HepG2 (cell line): Measurements from ENCODE around the gene DNAAF9. TPM values are rescaled to one million over a fixed set of nuclear protein-coding genes. Genes with fewer than 3 reads are reported as not detected.

Experiments used
- ATM ChIP-seq: fragments of 450-650 bp; IDR thresholded peaks from 2 replicates; pipeline ENCODE4 v1.7.1; 2017; ENCODE audit warnings: mild to moderate bottlenecking, borderline replicate concordance
- BCL3 ChIP-seq: sonication (generic); formaldehyde crosslinking; IDR thresholded peaks from 2 replicates; pipeline ENCODE4 v1.5.1; 2020; ENCODE audit warnings: mild to moderate bottlenecking, missing genetic modification reagents, moderate library complexity
- CCDC6 ChIP-seq: sonication (generic); formaldehyde crosslinking; IDR thresholded peaks from 2 replicates; pipeline ENCODE4 v1.8.1; 2022; ENCODE audit warnings: mild to moderate bottlenecking, missing genetic modification reagents, moderate library complexity
- FUBP1 ChIP-seq: sonication (generic); formaldehyde crosslinking; IDR thresholded peaks from 2 replicates; pipeline ENCODE4 v1.5.1; 2020; ENCODE audit warnings: missing genetic modification reagents, mild to moderate bottlenecking, borderline replicate concordance
- KLF15 ChIP-seq: sonication (generic); formaldehyde crosslinking; IDR thresholded peaks from 2 replicates; pipeline ENCODE4 v1.8.1; 2023; ENCODE audit warnings: borderline replicate concordance, mild to moderate bottlenecking, inconsistent platforms, missing genetic modification reagents, mixed read lengths
- LRRFIP1 ChIP-seq: sonication (generic); formaldehyde crosslinking; conservative IDR thresholded peaks from 2 replicates; pipeline ENCODE4 v1.4.0; 2020; ENCODE audit warnings: missing genetic modification reagents
- MEF2D ChIP-seq: sonication (generic); formaldehyde crosslinking; IDR thresholded peaks from 2 replicates; pipeline ENCODE4 v1.5.1; 2020; ENCODE audit warnings: mild to moderate bottlenecking, missing genetic modification reagents
- PHB2 ChIP-seq: fragments of 450-650 bp; IDR thresholded peaks from 2 replicates; pipeline ENCODE4 v1.6.1; 2018; ENCODE audit not compliant: partially characterized antibody
- RELA ChIP-seq: sonication (generic); formaldehyde crosslinking; IDR thresholded peaks from 2 replicates; pipeline ENCODE4 v1.4.0; 2020; ENCODE audit warnings: missing genetic modification reagents
- SOX5 ChIP-seq: IDR thresholded peaks from 2 replicates; pipeline ENCODE4 v1.6.1; 2016; ENCODE audit warnings: borderline replicate concordance
- TSC22D2 ChIP-seq: sonication (generic); formaldehyde crosslinking; IDR thresholded peaks from 2 replicates; pipeline ENCODE4 v1.5.1; 2020; ENCODE audit warnings: missing genetic modification reagents, mild to moderate bottlenecking, borderline replicate concordance
- ZFP62 ChIP-seq: sonication (generic); formaldehyde crosslinking; IDR thresholded peaks from 2 replicates; pipeline ENCODE4 v1.4.0; 2020; ENCODE audit warnings: missing genetic modification reagents
- ZHX1 ChIP-seq: sonication (generic); formaldehyde crosslinking; IDR thresholded peaks from 2 replicates; pipeline ENCODE4 v1.8.1; 2022; ENCODE audit warnings: low read depth, mild to moderate bottlenecking, missing genetic modification reagents
- ZMAT3 ChIP-seq: sonication (generic); formaldehyde crosslinking; conservative IDR thresholded peaks from 2 replicates; pipeline ENCODE4 v1.7.0; 2021; ENCODE audit warnings: missing genetic modification reagents
- ZNF530 ChIP-seq: sonication (generic); formaldehyde crosslinking; IDR thresholded peaks from 2 replicates; pipeline ENCODE4 v1.5.0; 2020; ENCODE audit warnings: low read depth, mild to moderate bottlenecking, missing genetic modification reagents
- ZNF550 ChIP-seq: sonication (generic); formaldehyde crosslinking; IDR thresholded peaks from 2 replicates; pipeline ENCODE4 v1.4.0; 2020; ENCODE audit warnings: mild to moderate bottlenecking, missing genetic modification reagents, borderline replicate concordance
- ZNF644 ChIP-seq: IDR thresholded peaks from 2 replicates; pipeline ENCODE4 v1.6.1; 2016; ENCODE audit warnings: low read depth
- ZNF777 ChIP-seq: sonication (generic); formaldehyde crosslinking; IDR thresholded peaks from 2 replicates; pipeline ENCODE4 v1.4.0; 2020; ENCODE audit warnings: missing genetic modification reagents
- ZNF782 ChIP-seq: sonication (generic); formaldehyde crosslinking; IDR thresholded peaks from 2 replicates; pipeline ENCODE4 v1.4.0; 2020; ENCODE audit warnings: missing genetic modification reagents, mild to moderate bottlenecking, borderline replicate concordance
- ZSCAN31 ChIP-seq: sonication (generic); formaldehyde crosslinking; IDR thresholded peaks from 2 replicates; pipeline ENCODE4 v1.5.0; 2020; ENCODE audit warnings: low read depth, mild to moderate bottlenecking, missing genetic modification reagents
- polyA plus RNA-seq, 8 experiments: library from polyadenylated mRNA; depleted of rRNA in 3 of 8; stranded (reverse) in 7 of 8; unstranded in 1 of 8; fragments of >200 nt; fragmentation: Illumina TruSeq in 4 of 8; extraction: Trizol in 4 of 8; gene quantifications; 2 replicates each; pipeline versions ENCODE4 v1.2.1 to v1.2.3, GENCODE V29; 2011 to 2016; ENCODE audit warnings: low read depth in 4 of 8, missing spikeins in 1 of 8, mixed read lengths in 1 of 8; ENCODE audit not compliant: insufficient read depth in 1 of 8
- total RNA-seq, 5 experiments: library from RNA; depleted of rRNA; stranded (reverse); fragments of >200 nt; fragmentation: Illumina TruSeq; extraction: Trizol; gene quantifications; 2 replicates each; pipeline ENCODE4 v1.2.3, GENCODE V29; 2016; ENCODE audit warnings: low read depth in 1 of 5

DNAAF9 gene
- total and polyA plus RNA-seq, 2 of the 13 experiments (the other 11 are each of a cell fraction or from before 2014, with no cell fraction given) = 10.5 to 14.9 TPM

GRCh38 chr20:3407771-3408637 lies 535 bp upstream of the DNAAF9 start (continued):
- TF ChIP-seq MEF2D (CRISPR knock-in tag) (peak; percentile 44; the same call in 1 of the 2 replicates), ZFP62 (CRISPR knock-in tag) (no peak; the same call in 1 of the 2 replicates), BCL3 (CRISPR knock-in tag) (no peak; the same call in 1 of the 2 replicates), RELA (CRISPR knock-in tag) (0 out of 2 replicates have a peak, but pooled peaks have one; percentile 5), PHB2 (no peak), SOX5 (CRISPR knock-in tag) (peak; percentile 12; the same call in 1 of the 2 replicates), ZNF550 (CRISPR knock-in tag) (no peak; the same call in 1 of the 2 replicates), KLF15 (CRISPR knock-in tag) (no peak; the same call in 1 of the 2 replicates), ZSCAN31 (CRISPR knock-in tag) (0 out of 2 replicates have a peak, but pooled peaks have one; percentile 75), FUBP1 (CRISPR knock-in tag) (peak; percentile 37; the same call in 1 of the 2 replicates), ZNF530 (CRISPR knock-in tag) (no peak), CCDC6 (CRISPR knock-in tag) (peak; percentile 26), ZNF777 (CRISPR knock-in tag) (no peak; the same call in none of the 2 replicates), ZMAT3 (CRISPR knock-in tag) (no peak), ZHX1 (CRISPR knock-in tag) (no peak), TSC22D2 (CRISPR knock-in tag) (peak; percentile 12; the same call in 1 of the 2 replicates), ZNF644 (CRISPR knock-in tag) (no peak), LRRFIP1 (CRISPR knock-in tag) (0 out of 2 replicates have a peak, but pooled peaks have one; percentile 42), ATM (no peak), ZNF782 (CRISPR knock-in tag) (no peak)
